NCI-H526 treated with DMSO at 0.1 percent for 48 hours (cell line): Measurements from ENCODE around the gene MLLT3.
"Not testable (repeated sequence)": the region's sequence is repeated elsewhere in the genome, so short reads cannot be mapped to it uniquely, and the experiment has no call there.

Experiments used
- DNase-seq: peaks from one replicate; lab custom pipeline; 2025; lab: John Stamatoyannopoulos, UW

The MLLT3 gene

DNA sequence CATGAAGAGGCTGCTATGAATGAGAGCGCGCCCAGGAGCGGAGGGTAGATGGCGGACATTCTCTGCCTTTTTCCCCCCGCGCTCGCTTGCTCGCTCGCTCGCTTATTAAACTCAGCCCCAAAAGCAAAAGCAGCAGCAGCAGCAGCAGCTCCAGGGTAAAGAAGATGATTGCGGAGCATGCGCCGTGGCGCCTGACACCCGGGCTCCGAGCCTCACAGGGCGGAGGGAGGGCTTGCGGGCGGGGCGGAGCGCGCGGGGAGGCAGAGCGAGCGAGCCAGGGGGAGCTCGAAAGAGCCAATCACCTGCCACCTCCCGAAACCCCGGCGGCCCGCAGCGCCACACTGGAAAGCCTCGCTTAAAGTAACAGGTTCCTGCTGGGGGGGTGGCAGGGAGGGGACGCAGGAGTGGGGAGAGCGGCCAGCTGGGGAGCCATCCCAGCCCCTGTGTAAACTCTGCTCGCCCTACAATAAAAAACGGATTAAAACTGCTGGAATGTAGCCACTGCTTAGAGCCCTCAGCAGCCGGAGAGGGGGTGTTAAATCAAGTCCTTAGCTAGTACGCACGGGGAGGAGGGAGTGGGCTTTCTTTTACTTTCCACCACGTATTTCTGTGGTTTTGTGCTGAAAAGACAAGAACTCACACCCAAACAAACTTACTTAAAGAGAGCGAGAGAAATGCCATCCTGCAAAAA is at the start of gene MLLT3:
Gene MLLT3, minus strand, starts transcription at position 170 of the 691 bp plus-strand sequence.
- peak; percentile 96 for DNase-seq

DNA sequence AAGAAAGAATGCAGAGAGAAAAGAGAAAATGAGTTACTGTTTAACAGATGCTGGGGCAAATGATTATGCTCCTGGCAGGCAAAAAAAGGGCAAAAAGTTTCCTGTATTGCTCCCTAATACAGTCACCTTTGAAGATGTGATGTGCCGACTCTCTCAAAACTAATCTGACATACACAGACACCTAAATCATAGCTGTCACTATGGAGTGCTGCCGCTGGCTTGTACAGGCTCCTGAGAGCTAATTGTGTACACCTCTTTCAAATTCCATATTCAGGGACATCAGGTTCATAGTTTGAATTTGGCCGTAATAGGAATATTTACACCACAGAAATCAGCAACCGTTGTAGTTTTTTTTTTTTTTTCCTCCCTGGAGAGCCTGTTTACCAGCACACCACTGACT is 49.3 kb upstream of the MLLT3 start:
- DNase-seq: no peak

- DNase-seq: no peak
Measured at GRCh38 chr9:20670395-20670794, 48.1 kb upstream of the MLLT3 start.

GRCh38 chr9:20664501-20664900 is 42.2 kb upstream of the MLLT3 start:
- no peak for DNase-seq

GRCh38 chr9:20663133-20663532 is 40.8 kb upstream of the MLLT3 start:
- DNase-seq: no peak

DNA sequence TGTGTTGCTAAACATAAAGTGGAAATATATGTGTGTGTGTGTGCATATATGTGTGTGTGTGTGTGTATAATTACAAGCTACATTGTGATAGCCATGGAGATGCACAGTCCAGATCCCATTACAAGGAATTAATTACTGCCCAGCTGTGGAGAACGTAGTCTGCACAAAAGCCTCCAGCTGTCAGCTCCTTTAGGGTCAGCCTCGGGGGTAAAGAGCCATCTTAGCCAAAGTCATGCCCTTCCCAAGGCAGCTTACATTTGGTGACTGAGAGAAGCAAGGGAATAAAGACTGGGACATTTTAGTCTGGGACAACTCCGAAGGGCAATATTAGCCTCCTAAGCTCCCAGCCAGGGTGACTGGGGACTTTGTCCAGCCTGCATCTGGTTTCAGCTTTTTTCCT is 39.9 kb upstream of the MLLT3 start:
- no peak for DNase-seq

GRCh38 chr9:20659474-20659967 is 37.2 kb upstream of the MLLT3 start:
- DNase-seq: no peak

GRCh38 chr9:20658677-20659473 is 36.6 kb upstream of the MLLT3 start:
- DNase-seq: no peak

GRCh38 chr9:20658246-20658667 is 36.0 kb upstream of the MLLT3 start:
- DNase-seq: not testable (repeated sequence)

DNA sequence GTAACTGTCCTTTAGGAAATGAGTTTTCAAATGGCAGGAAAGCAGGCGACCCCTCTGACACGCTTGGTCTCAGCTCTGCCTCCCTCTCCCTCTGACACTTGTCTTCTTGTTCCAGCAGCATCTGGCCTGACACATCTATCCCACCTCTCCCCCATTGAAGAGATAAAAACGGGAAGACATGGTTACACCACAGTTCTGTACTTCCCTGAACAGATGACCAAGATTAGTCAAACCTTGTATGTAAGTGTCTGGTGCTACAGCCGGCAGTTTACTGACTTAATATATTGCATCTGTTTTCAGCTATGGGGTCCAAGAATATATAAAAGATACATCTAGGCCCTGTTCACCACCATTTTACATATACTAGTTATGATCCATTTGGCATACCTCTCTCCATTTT is 29.6 kb upstream of the MLLT3 start:
- DNase-seq: no peak

DNA sequence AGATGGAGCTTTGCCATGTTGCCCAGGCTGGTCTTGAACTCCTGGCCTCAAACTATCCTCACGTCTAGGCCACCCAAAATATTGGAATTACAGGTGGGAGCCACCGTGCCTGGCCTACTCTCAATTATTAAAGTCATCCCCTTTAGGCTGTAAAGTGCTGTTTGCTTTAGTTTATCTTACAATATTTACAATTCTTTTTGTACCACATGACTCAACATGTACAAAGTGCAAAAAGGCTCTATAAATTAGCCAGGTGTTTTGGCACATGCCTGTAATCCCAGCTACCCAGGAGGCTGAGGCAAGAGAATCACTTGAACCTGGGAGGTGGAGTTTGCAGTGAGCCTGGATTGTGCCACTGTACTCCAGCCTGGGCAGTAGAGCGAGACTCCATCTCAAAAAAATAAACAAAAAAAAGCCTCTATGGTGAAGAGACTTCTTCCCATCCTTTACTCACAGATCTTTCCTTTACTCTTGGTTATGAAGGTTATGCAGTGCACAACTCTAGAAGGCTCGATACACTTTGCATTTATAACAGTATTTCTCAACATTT is 28.5 kb upstream of the MLLT3 start:
- no peak for DNase-seq

GRCh38 chr9:20650313-20650712 is 28.0 kb upstream of the MLLT3 start:
- no peak for DNase-seq

DNA sequence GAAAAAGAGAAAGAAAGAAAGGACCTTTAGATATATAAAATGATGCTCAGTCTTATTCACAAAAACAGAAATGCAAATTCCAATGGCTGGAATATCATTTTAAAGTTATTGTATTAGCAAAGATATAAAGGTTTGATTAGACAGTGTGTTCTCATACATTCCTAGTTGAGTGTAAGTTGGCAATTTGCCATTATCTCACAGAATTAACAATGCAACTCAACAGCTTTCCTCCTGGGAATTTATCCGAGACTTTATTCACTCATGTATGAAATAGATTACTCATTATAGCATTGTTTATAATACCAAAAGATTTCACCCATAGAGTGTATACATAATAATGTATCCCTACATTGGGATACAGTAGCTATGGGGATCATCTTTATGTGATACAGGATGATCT is 27.1 kb upstream of the MLLT3 start:
- DNase-seq: no peak

- DNase-seq: no peak
Measured at GRCh38 chr9:20646656-20647055, 24.4 kb upstream of the MLLT3 start.

- DNase-seq: no peak
Measured at GRCh38 chr9:20643660-20644059, 21.4 kb upstream of the MLLT3 start.

GRCh38 chr9:20642045-20642444 is 19.7 kb upstream of the MLLT3 start:
- peak; percentile 47 for DNase-seq

GRCh38 chr9:20640331-20641187 is 18.3 kb upstream of the MLLT3 start:
- peak; percentile 36 for DNase-seq

- DNase-seq: peak; percentile 70
Measured at GRCh38 chr9:20636888-20637440, 14.7 kb upstream of the MLLT3 start.

DNA sequence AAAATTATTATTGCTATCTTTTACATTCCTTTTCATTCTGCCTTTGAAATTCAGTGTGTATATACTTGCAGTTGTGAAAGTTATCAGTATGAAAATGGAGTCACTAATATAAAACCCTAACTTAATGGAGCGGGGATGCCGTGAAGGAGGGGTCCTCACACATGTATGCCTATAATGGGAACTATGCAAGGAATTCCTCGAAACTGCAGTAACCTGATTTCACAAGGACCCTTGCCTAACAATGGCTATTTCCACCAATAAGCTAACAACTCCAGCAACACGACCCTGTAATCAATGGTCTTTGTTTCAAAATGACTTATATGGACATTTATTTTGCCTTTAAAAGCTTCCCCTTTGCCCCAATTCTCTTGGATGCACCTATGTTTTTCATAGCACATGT is 12.6 kb upstream of the MLLT3 start:
- no peak for DNase-seq

DNA sequence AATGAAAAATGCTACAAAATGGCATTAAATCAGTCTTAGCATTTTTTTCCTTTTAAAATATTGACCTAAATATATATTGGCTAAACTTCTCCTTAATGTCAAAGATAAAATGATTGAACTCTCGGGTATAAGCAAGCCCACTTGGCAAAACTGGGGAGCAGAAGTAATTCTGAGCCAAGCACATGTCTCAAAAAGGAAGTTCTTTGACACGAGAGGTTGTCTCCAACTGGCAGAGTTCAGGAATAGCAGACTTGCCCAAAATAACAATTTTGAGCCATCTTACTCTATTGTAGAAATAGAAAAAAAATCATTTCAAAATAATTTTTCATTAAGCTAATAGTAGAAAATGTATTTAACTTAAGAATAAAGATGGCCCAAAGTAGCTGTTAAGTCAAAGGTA is 10.4 kb upstream of the MLLT3 start:
- DNase-seq: no peak

DNA sequence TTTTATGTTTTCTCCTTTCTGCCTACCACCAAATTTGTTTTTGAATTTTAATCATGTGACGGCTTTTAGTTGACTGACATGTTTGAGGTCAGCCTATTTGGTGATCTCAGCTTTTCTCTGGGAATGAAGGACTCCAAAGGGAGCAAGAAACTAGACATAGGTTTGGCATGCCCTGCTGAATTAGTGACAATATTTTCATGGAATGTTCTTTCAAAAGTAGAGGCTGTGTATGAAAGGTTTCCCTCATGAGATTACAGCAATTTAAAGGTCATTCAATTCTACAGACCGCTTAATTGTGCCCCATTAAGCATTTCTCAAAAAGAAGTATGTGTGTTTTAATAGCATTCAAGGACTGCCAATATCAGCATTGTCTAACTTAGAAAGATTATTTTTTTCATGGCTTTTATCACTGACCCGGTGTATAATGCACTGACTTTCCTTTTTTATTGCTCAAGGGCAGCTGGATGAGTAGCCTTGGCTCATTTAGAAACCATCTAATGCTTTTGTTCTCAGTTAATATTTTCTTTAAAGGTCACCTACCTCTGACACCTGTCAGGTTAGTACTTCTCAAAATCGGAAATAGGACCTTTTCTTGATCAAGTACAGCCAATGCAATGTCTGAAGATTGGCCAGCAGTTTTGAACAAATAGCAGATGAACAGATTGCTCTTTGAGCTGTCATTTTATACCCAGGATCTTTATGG is 8.1 kb upstream of the MLLT3 start:
- DNase-seq: no peak
